KMS-11 (cell line): ENCODE results near the gene RCBTB2.

Experiments used
- H2AFZ ChIP-seq: fragments of 200-600 bp; sonication (generic); 2 replicates; pipeline ENCODE4 v1.6.1; 2016; ENCODE audit warnings: antibody characterized with exemption, mixed run types, low read depth
- H3K27ac ChIP-seq: fragments of 200-600 bp; sonication (generic); 2 replicates; pipeline ENCODE4 v1.6.1; 2016; ENCODE audit warnings: mild to moderate bottlenecking, mixed run types
- H3K27me3 ChIP-seq: fragments of 200-600 bp; sonication (generic); 2 replicates; pipeline ENCODE4 v1.6.1; 2017; ENCODE audit warnings: mild to moderate bottlenecking, low read depth, mixed run types, moderate library complexity; ENCODE audit not compliant: insufficient read depth
- H3K36me3 ChIP-seq: fragments of 200-600 bp; sonication (generic); 2 replicates; pipeline ENCODE4 v1.6.1; 2017; ENCODE audit warnings: mild to moderate bottlenecking, mixed run types; ENCODE audit not compliant: insufficient read depth
- H3K4me1 ChIP-seq: fragments of 200-600 bp; sonication (generic); 2 replicates; pipeline ENCODE4 v1.6.1; 2016; ENCODE audit warnings: mild to moderate bottlenecking, low read depth, mixed run types; ENCODE audit not compliant: poor library complexity, severe bottlenecking
- H3K4me2 ChIP-seq: fragments of 200-600 bp; sonication (generic); 2 replicates; pipeline ENCODE4 v1.7.0; 2016; ENCODE audit warnings: mild to moderate bottlenecking, mixed run types
- H3K4me3 ChIP-seq: fragments of 200-600 bp; sonication (generic); IDR thresholded peaks from 2 replicates; pipeline ENCODE4 v1.6.1; 2017; ENCODE audit warnings: low read depth, low read length, mixed read lengths; ENCODE audit not compliant: insufficient read depth
- H3K79me2 ChIP-seq: fragments of 200-600 bp; sonication (generic); 2 replicates; pipeline ENCODE4 v1.6.1; 2016; ENCODE audit warnings: low read depth, mixed run types; ENCODE audit not compliant: insufficient read depth
- H3K9ac ChIP-seq: fragments of 200-600 bp; sonication (generic); 2 replicates; pipeline ENCODE4 v1.6.1; 2016; ENCODE audit warnings: mild to moderate bottlenecking, mixed run types
- H4K20me1 ChIP-seq: fragments of 200-600 bp; sonication (generic); 2 replicates; pipeline ENCODE4 v1.6.1; 2016; ENCODE audit warnings: mild to moderate bottlenecking, mixed run types; ENCODE audit not compliant: insufficient read depth
- CTCF ChIP-seq: fragments of 200-600 bp; sonication (generic); conservative IDR thresholded peaks from 2 replicates; pipeline ENCODE4 v1.6.1; 2017; ENCODE audit warnings: low read depth, mild to moderate bottlenecking, antibody characterized with exemption, low read length, moderate library complexity, mixed read lengths

RCBTB2 gene

GRCh38 chr13:48574041-48574796, 41.3 kb upstream of the RCBTB2 start:
- Histone ChIP-seq H3K4me1 (peaks cover 12% of the 10 kb centered on the region), H3K9ac (no peak overlapping the region), H2AFZ (no peak overlapping the region)

GRCh38 chr13:48573213-48574007, 40.5 kb upstream of the RCBTB2 start:
- H4K20me1 ChIP-seq = no peaks in the 10 kb centered on the region
- peaks cover 10% of the 10 kb centered on the region for H3K4me1 ChIP-seq
- no peaks in the 10 kb centered on the region for H3K36me3 ChIP-seq
- H3K4me3 ChIP-seq = no peak overlapping the region
- no peaks in the 10 kb centered on the region for H3K27me3 ChIP-seq
- no peak overlapping the region for H3K27ac ChIP-seq
- TF ChIP-seq CTCF = no peak
- no peaks in the 10 kb centered on the region for H3K79me2 ChIP-seq
- no peak overlapping the region for H3K4me2 ChIP-seq
- no peak overlapping the region for H3K9ac ChIP-seq
- H2AFZ ChIP-seq = no peak overlapping the region

More at GRCh38 chr13:48574041-48574796, 41.3 kb upstream of the RCBTB2 start:
- Histone ChIP-seq H3K4me3 (no peak overlapping the region), H3K79me2 (no peaks in the 10 kb centered on the region), H3K4me2 (no peak overlapping the region), H3K36me3 (no peaks in the 10 kb centered on the region), H4K20me1 (no peaks in the 10 kb centered on the region), H3K27ac (no peak overlapping the region), H3K27me3 (no peaks in the 10 kb centered on the region)
- TF ChIP-seq CTCF = no peak

GRCh38 chr13:48571126-48571913, 38.4 kb upstream of the RCBTB2 start:
- Histone ChIP-seq H3K4me1 (peaks cover 10% of the 10 kb centered on the region), H2AFZ (no peak overlapping the region), H3K9ac (no peak overlapping the region), H3K36me3 (no peaks in the 10 kb centered on the region), H3K79me2 (no peaks in the 10 kb centered on the region), H3K27me3 (0 out of 2 replicates have a peak, but pooled peaks cover 5% of the 10 kb centered on the region), H3K4me3 (no peak overlapping the region), H4K20me1 (no peaks in the 10 kb centered on the region), H3K27ac (no peak overlapping the region), H3K4me2 (peak overlapping the region; percentile 29; the same call in 1 of the 2 replicates)
- no peak for TF ChIP-seq CTCF

GRCh38 chr13:48570216-48570828, 37.4 kb upstream of the RCBTB2 start:
- no peaks in the 10 kb centered on the region for H3K79me2 ChIP-seq
- H2AFZ ChIP-seq = no peak overlapping the region
- H3K9ac ChIP-seq = no peak overlapping the region
- H3K27ac ChIP-seq = no peak overlapping the region
- peaks cover 10% of the 10 kb centered on the region for H3K4me1 ChIP-seq
- H3K4me3 ChIP-seq = no peak overlapping the region
- H3K27me3 ChIP-seq = peaks cover 8% of the 10 kb centered on the region; the same call in 1 of the 2 replicates
- no peak overlapping the region for H3K4me2 ChIP-seq
- no peak for TF ChIP-seq CTCF
- no peaks in the 10 kb centered on the region for H4K20me1 ChIP-seq
- no peaks in the 10 kb centered on the region for H3K36me3 ChIP-seq
